HG03457 (cell line): ENCODE measurements around the gene TIPRL.

Source experiments
- ATAC-seq: cut with Tn5 transposase; IDR thresholded peaks from one replicate; pipeline ENCODE4 v1.9.1; 2021; ENCODE audit warnings: moderate number of reproducible peaks; ENCODE audit not compliant: unreplicated experiment

Gene TIPRL

DNA sequence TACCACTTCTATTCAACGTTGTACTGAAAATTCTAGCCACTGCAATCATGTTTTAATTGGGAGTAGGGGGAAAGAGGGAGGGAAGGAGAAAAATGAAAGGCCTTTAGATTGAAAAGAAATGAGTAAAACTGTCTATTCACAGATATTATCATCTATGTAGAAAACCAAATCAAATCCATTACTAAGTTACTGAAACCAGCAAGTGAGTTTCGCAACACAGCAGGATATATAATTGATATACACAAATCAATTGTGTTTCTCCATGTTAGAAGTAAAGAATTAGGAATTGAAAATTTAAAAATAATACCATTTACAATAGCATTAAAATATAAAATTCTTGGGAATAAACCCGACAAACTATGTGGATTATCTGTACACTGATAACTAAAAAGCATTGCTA is 66.3 kb downstream of the TIPRL start:
- no peak for ATAC-seq

DNA sequence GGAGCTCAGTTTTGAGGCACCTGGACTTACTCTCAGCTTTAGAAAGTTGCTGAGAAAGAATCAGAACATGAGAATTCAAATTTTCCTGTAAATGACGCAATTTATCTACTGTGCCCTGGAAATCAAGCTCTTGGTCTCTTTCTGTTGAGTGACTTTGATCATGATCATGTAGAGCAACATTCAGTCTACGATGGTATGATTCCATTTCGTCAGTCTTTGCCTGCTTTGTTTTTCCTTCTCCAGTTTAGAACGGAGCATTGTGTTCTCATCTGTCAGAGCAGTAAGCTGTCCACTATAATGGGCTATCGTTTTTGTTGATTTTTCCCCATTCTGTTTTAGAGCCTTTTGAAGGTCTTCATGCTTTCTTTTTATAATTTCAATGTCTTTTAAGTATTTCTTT is 67.7 kb downstream of the TIPRL start:
- ATAC-seq, result no peak
